LNCaP clone FGC (cell line): ENCODE measurements around the gene CDC14C.
A peak's percentile ranks its signal among the peaks of the same experiment; 100 is the strongest.

Source experiments
- DNase-seq: peaks from one replicate; pipeline ENCODE4 v3.0.0-alpha.2; 2011; ENCODE audit warnings: low read depth
- H3K4me3 ChIP-seq: 2 replicates; pipeline ENCODE4 v1.5.1; 2011; ENCODE audit warnings: mild to moderate bottlenecking, low read depth, low read length, control low read depth
- CTCF ChIP-seq: IDR thresholded peaks from 2 replicates; pipeline ENCODE4 v1.5.1; 2012; ENCODE audit warnings: mild to moderate bottlenecking; ENCODE audit not compliant: control insufficient read depth, insufficient read depth; ENCODE audit errors: extremely low read depth

Gene CDC14C

GRCh38 chr7:48938539-48939295 lies 14.4 kb downstream of the CDC14C start:
- no peak overlapping the region for H3K4me3 ChIP-seq
- DNase-seq = no peak
- TF ChIP-seq CTCF = no peak

GRCh38 chr7:48943279-48943990 lies 19.1 kb downstream of the CDC14C start:
- TF ChIP-seq CTCF = no peak
- H3K4me3 ChIP-seq = no peak overlapping the region
- no peak for DNase-seq

- H3K4me3 ChIP-seq = no peak overlapping the region
- TF ChIP-seq CTCF = no peak
- no peak for DNase-seq
These were observed 31.6 kb downstream of the CDC14C start for GRCh38 chr7:48955916-48956315.

GRCh38 chr7:48959676-48960075 lies 35.3 kb downstream of the CDC14C start:
- no peak for TF ChIP-seq CTCF
- DNase-seq = no peak
- no peak overlapping the region for H3K4me3 ChIP-seq

- no peak for TF ChIP-seq CTCF
- no peak for DNase-seq
These were observed 38.6 kb downstream of the CDC14C start for GRCh38 chr7:48962821-48963505.

GRCh38 chr7:48964074-48964473 lies 39.7 kb downstream of the CDC14C start:
- no peak for TF ChIP-seq CTCF
- no peak overlapping the region for H3K4me3 ChIP-seq
- DNase-seq = peak; percentile 38

More at GRCh38 chr7:48962821-48963505, 38.6 kb downstream of the CDC14C start:
- no peak overlapping the region for H3K4me3 ChIP-seq
